ENCODE measurements around the gene SRPK2.

The SRPK2 gene

DNA sequence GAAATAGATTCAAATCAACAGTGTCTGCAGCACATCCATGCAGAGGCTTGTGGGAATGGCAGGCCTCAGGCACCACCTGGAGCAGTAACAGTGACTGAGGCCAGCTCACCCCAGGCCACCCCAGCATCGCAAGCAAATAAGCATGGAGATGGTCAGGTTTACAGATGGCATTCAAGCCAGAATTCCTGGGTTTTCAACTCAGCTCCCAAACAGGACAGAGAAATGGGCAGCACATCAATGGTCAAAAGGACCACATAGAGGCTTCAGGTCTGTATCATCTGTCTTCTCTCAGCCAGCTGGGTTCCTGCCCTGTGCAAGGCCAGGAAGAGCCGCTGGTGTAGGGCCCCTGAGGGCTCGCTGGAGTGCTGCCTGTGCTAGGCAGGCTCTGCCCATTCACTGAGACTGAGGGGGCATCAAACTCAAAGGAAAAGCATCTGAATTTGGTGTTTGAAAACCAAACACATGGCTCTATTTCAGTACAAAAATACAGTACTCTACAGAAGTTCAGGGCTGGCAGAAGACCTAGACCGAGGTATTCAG lies 262.2 kb downstream of the SRPK2 start:
- no peak for DNase-seq

DNA sequence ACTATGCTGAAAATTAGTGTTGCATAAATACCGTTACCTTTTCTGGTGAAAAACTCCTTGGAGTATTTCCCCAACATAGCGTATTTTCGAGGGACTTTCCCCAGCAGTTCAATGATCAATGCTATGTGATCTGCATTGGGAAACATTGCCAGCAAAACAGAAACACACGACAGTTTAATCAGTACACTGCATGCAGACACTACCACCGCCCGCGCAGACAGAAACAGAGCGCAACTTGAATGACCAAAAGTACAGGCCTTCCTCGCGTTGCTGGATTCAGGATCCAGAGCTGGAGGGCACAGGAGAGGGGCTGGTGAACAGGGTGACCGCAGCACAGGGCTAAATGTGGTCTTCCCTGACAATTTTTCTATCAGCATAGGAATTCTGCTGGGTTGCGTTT lies 263.0 kb downstream of the SRPK2 start:
- DNase-seq = no peak

GRCh38 chr7:105122619-105123018 lies 266.1 kb downstream of the SRPK2 start:
- DNase-seq = no peak

DNA sequence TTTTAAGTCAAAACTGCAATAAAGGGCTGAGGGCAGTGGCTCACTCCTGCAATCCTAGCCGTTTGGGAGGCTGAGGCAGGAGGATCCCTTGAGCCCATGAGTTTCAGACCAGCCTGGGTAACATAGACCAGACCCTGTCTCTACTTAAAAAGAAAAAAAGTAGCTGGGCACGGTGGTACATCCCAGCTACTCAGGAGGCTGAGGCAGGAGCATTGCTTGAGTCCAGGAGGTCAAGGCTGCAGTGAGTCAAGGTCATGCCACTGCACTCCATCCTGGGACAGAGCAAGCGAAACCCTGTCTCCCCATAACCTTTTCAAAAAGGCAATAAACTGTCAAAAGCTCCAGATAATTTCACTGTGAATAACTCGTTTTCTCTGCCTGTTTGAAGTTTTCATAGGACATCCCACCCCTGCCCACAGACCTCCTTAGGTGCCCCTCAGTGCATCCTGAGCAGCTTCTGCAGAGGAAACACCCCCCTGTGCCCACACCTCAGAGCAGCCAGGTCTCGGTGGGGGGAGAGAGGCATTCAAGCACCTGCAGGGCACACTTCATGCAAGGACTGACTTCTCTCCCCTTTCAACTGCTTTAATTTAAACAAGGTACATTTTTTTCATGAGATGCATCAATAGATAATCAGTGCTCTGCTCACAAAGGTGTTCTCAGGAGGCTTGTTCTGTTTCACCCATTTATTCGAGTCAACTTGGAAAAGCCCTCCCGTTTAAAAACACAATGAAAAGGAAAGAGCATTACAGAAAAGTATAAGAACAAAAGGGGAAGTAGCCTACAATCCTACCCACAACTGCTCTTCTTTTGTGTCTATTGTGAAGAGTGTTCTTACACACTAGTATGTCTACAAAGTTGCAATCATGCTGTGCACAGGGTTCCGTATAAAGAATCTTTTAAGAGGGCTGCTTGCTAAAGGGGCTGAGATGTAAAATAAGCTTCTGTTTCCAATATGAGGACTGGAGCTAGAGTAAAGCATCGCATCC lies 269.8 kb downstream of the SRPK2 start:
- DNase-seq = no peak

DNA sequence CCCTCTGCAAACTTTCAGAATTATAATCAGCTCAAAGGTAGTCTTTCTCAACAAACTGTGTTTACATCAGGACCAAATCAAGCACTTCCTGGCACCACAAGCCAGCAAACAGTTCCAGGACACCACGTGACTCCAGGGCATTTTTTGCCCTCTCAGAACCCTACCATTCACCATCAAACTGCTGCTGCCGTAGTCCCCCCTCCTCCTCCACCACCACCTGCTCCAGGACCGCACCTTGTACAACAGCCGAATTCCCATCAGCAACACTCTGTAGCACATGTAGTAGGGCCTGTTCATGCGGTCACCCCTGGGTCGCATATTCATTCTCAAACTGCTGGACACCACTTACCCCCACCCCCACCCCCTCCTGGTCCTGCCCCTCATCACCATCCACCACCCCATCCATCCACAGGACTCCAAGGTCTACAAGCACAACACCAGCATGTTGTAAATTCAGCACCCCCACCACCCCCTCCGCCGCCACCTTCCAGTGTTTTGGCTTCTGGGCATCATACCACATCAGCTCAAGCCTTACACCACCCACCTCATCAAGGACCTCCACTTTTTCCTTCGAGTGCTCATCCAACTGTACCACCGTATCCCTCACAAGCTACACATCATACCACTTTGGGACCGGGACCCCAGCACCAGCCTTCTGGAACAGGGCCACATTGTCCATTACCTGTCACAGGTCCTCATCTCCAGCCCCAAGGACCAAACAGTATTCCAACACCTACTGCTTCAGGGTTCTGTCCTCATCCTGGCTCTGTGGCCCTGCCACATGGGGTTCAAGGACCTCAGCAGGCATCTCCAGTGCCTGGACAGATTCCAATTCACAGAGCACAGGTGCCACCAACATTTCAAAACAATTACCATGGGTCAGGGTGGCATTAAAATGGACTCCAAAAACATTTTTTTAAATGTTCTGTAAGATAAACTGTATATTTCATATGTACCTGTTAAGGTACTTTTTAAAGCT lies 276.0 kb downstream of the SRPK2 start:
- no peak for DNase-seq

DNA sequence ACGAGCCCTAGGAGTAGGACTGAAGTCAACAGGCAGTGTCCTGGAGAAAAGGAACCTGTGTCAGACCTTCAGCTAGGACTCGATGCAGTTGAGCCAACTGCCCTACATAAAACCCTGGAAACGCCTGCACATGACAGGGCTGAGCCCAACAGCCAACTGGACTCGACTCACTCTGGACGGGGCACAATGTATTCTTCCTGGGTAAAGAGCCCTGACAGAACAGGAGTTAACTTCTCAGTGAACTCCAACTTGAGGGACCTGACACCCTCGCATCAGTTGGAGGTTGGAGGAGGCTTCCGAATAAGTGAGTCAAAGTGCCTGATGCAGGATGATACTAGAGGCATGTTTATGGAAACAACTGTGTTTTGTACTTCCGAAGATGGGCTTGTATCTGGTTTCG lies 281.3 kb downstream of the SRPK2 start:
- no peak for DNase-seq

GRCh38 chr7:105106473-105106872 lies 282.2 kb downstream of the SRPK2 start:
- no peak for DNase-seq

GRCh38 chr7:105105579-105105978 lies 283.1 kb downstream of the SRPK2 start:
- no peak for DNase-seq

GRCh38 chr7:105102557-105103352 lies 286.0 kb downstream of the SRPK2 start:
- no peak for DNase-seq

GRCh38 chr7:105101864-105102263 lies 286.9 kb downstream of the SRPK2 start:
- DNase-seq = no peak

GRCh38 chr7:105098863-105099515 lies 289.7 kb downstream of the SRPK2 start:
- DNase-seq = no peak

DNA sequence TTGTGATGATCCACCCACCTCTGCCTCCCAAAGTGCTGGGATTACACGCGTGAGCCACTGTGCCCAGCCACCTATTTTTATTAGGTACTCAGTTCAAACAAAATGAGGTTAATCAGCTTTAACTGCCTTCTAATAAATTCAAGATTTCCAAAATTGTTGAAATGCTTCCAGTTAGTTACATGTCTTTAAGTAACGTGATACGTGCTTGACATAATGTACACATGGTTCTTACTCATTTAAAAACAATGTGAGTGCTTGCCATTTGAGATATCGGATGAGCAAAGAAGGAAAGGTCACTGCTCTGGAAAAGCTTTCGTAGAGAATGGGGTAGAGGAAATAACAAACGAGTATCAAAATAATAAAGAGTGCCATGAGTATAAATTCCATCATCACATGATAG lies 291.1 kb downstream of the SRPK2 start:
- DNase-seq = no peak

DNA sequence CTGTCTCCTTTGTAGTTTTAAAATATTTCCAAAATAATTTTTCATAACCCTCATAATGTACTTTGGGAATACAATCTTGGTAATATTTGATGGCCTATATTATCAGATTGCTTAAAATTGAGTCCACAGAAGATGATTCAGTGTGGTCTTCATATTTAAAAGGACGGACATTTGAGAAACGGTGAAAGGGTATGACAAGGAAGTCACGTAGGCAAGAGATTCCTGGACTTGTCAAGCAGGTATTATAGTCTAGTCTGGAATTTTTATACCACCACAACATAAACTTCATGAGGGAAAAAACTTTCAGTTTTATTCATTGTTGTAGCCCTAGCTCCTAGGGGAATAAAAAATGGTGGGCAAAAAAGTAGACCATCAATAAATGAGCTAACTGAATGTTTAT lies 292.4 kb downstream of the SRPK2 start:
- DNase-seq = no peak

- DNase-seq = no peak
Observed at GRCh38 chr7:105094966-105095365, 293.8 kb downstream of the SRPK2 start.

DNA sequence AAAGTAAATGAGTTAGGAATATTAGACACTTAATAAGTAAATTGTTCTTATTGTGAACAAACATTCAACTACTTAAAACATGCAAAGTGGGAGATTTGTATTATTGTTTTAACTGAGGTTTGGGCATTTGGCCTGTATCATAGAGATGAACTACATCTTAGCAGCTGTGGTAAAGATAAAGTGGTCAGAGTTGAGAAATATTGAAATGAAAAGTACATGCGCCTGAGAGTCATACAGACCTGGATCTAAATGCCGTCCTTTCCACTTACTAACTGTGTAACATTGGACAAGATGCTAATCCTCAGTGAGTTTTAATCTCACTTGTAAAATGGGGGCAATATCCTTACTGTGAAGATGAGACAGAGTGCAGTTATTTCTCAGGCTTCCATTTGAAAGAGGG lies 300.3 kb downstream of the SRPK2 start:
- no peak for DNase-seq

DNA sequence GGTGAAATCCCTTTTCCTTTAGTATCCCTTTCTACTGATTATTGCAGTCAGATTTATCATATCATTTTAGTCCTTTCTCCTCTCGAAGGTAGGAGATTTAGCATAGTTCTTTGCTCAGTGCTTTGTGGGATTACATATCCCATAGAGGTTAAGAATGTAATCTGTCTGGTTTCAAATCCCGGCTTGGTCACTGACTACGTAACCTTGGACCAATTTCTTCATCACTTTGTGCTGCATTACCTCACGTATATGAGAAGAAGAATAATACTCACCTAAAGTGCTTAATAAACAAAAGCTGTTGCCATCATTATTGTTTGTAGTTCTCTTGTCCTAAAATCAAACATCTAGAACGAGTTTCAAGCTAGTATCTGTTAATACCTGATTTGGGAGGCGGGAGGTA lies 300.7 kb downstream of the SRPK2 start:
- DNase-seq = no peak

- no peak for DNase-seq
Observed at GRCh38 chr7:105086850-105087249, 301.9 kb downstream of the SRPK2 start.

DNA sequence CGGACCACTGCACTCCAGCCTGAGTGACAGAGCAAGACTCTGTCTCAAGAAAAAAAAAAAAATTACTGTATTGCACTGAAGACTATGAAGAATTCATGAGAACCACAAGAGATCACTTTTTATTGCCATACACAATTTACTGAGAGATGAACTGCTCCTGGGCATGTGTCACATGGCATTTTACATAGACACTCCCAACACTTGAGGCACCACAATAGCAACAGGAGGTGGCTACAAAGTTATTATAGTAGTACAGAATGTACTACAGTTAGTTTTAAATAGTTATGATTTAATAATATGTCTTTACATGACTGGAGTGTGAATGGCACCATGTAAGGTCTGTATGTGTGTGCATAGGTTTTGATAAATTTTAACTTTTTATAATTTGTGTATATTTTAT lies 304.1 kb downstream of the SRPK2 start:
- DNase-seq = no peak

DNA sequence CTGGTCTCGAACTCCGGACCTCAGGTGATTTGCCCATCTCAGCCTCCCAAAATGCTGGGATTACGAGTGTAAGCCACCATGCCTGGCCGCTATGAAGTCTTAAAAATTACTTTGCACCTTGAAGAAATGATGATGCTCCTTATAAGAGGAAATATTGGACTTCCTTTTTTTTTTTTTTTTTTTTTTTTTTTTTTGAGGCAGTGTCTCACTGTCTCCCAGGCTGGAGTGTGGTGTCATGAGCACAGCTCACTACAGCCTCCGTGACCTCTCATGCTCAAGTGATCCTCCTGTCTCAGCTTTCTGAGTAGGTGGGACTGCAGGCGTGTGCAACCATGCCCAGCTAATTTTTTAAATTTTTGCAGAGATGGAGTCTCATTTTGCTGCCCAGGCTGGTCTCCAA lies 309.4 kb downstream of the SRPK2 start:
- DNase-seq = no peak

GRCh38 chr7:105073143-105073542 lies 315.6 kb downstream of the SRPK2 start:
- DNase-seq = no peak

- DNase-seq = no peak
Observed at GRCh38 chr7:105068886-105069285, 319.8 kb downstream of the SRPK2 start.

- no peak for DNase-seq
Observed at GRCh38 chr7:105067691-105068090, 321.0 kb downstream of the SRPK2 start.
